PC-9 (cell line): Measurements from ENCODE around the gene PABPN1. TPM values are rescaled to one million over a fixed set of nuclear protein-coding genes. Genes with fewer than 3 reads are reported as not detected.

Source experiments
- BruUV-seq: library from RNA; stranded (reverse); fragments of 400-500 nt; replicated peaks from 2 replicates; lab custom pipeline; 2021; lab: Mats Ljungman, UMichigan
- CTCF ChIA-PET: fragments of 300-600 bp; sonication (Branson Sonifier 250); formaldehyde crosslinking; loops from one replicate; lab custom pipeline; 2022; ENCODE audit warnings: antibody characterized with exemption; lab: Charles Lee
- POLR2A ChIA-PET: fragments of 300-600 bp; sonication (Branson Sonifier 250); formaldehyde crosslinking; loops from one replicate; lab custom pipeline; 2022; ENCODE audit warnings: antibody characterized with exemption; ENCODE audit not compliant: unreplicated experiment; lab: Charles Lee
- DNase-seq, 2 experiments: peaks; one replicate each; pipeline versions ENCODE4 v3.0.0 to v3.0.0-alpha.2; 2015 to 2022; ENCODE audit warnings: mixed read lengths in 1 of 2
- H2AFZ ChIP-seq: fragments of 200-600 bp; sonication (generic); 2 replicates; pipeline ENCODE4 v1.8.1; 2017; ENCODE audit warnings: antibody characterized with exemption
- H3F3A ChIP-seq: fragments of 200-600 bp; sonication (generic); 2 replicates; pipeline ENCODE4 v1.8.1; 2017; ENCODE audit warnings: antibody characterized with exemption, mild to moderate bottlenecking, low read depth; ENCODE audit not compliant: insufficient read depth
- H3K27ac ChIP-seq: fragments of 200-600 bp; sonication (generic); 2 replicates; pipeline ENCODE4 v1.6.1; 2016; ENCODE audit warnings: mixed run types
- H3K27me3 ChIP-seq: fragments of 200-600 bp; sonication (generic); 2 replicates; pipeline ENCODE4 v1.6.1; 2016; ENCODE audit warnings: low read depth, mixed run types; ENCODE audit not compliant: insufficient read depth
- H3K36me3 ChIP-seq: fragments of 200-600 bp; sonication (generic); 2 replicates; pipeline ENCODE4 v1.6.1; 2016; ENCODE audit warnings: low read depth, mixed run types
- H3K4me1 ChIP-seq: fragments of 200-600 bp; sonication (generic); replicated peaks from 2 replicates; pipeline ENCODE4 v1.6.1; 2016; ENCODE audit warnings: mixed run types; ENCODE audit not compliant: insufficient read depth
- H3K4me2 ChIP-seq: fragments of 200-600 bp; sonication (generic); 2 replicates; pipeline ENCODE4 v1.6.1; 2017; ENCODE audit warnings: mixed run types
- H3K4me3 ChIP-seq: fragments of 200-600 bp; sonication (generic); 2 replicates; pipeline ENCODE4 v1.6.1; 2016; ENCODE audit warnings: mixed run types
- H3K79me2 ChIP-seq: fragments of 200-600 bp; sonication (generic); 2 replicates; pipeline ENCODE4 v1.6.1; 2017; ENCODE audit warnings: low read depth, mixed run types
- H3K9me2 ChIP-seq: fragments of 200-600 bp; sonication (generic); 2 replicates; pipeline ENCODE4 v1.8.1; 2017; ENCODE audit warnings: mild to moderate bottlenecking; ENCODE audit not compliant: insufficient read depth
- H3K9me3 ChIP-seq: fragments of 200-600 bp; sonication (generic); 2 replicates; pipeline ENCODE4 v1.8.1; 2016; ENCODE audit warnings: low read depth; ENCODE audit not compliant: insufficient read depth
- H4K20me1 ChIP-seq: fragments of 200-600 bp; sonication (generic); 2 replicates; pipeline ENCODE4 v1.8.1; 2017; ENCODE audit not compliant: insufficient read depth
- CTCF ChIP-seq: fragments of 200-600 bp; sonication (generic); conservative IDR thresholded peaks from 2 replicates; pipeline ENCODE4 v1.6.1; 2017; ENCODE audit warnings: mixed run types, antibody characterized with exemption, mild to moderate bottlenecking, moderate library complexity
- EZH2 ChIP-seq: fragments of 200-600 bp; sonication (generic); IDR thresholded peaks from 2 replicates; pipeline ENCODE4 v1.8.0; 2017; ENCODE audit warnings: antibody characterized with exemption, low read depth
- intact Hi-C: fragments of 100-400 bp; cut with micrococcal nuclease; formaldehyde crosslinking; loops from one replicate; pipeline ENCODE4 v1.10.0; 2022; ENCODE audit not compliant: unreplicated experiment
- total RNA-seq: library from RNA; stranded (reverse); gene quantifications from 2 replicates; pipeline ENCODE4 v1.2.3, GENCODE V29; 2021

Gene PABPN1
- total RNA-seq, 1 experiment from 2014 or later, result 142 TPM

- H2AFZ ChIP-seq, result no peak overlapping the region; the same call in 1 of the 2 replicates
- CTCF ChIA-PET, result no interaction called here
- POLR2A ChIA-PET, result interaction anchor here (0.6 to 1.0 kb wide), 5 partner anchors 14 to 147 kb away, joined by 4 to 9 read pairs (median 7); no protein-coding TSS in a partner anchor
- no peaks in the 10 kb centered on the region for H4K20me1 ChIP-seq
- intact Hi-C loops, result loop anchor here (10.0 kb wide), 1 partner anchor 232 kb away; no protein-coding TSS in a partner anchor
- H3K9me3 ChIP-seq, result no peaks in the 10 kb centered on the region
- H3K9me2 ChIP-seq, result no peaks in the 10 kb centered on the region
- peak overlapping the region; percentile 84 for H3K4me3 ChIP-seq
- peaks cover 20% of the 10 kb centered on the region for H3K4me1 ChIP-seq
- DNase-seq, result no peak
- H3K36me3 ChIP-seq, result no peaks in the 10 kb centered on the region
- H3K79me2 ChIP-seq, result peaks cover 32% of the 10 kb centered on the region
- no TSS peak for BruUV-seq
- H3K4me2 ChIP-seq, result peak overlapping the region; percentile 96
- TF ChIP-seq CTCF, result no peak
- no peaks in the 10 kb centered on the region for H3K27me3 ChIP-seq
- peaks cover 13% of the 10 kb centered on the region; the same call in 1 of the 2 replicates for H3F3A ChIP-seq
- 0 out of 2 replicates have a peak overlapping the region, but pooled peaks have one; percentile 36 for H3K27ac ChIP-seq
These were observed 14.1 kb upstream of the PABPN1 start for GRCh38 chr14:23307146-23307530.

- ChIA-PET CTCF (no interaction called here), POLR2A (interaction anchor here (0.6 kb wide), 1 partner anchor 14 kb away, joined by 4 read pairs; no protein-coding TSS in a partner anchor)
- TF ChIP-seq CTCF (no peak), EZH2 (no peak)
- H3K36me3 ChIP-seq, result no peaks in the 10 kb centered on the region
- no peaks in the 10 kb centered on the region for H3K9me3 ChIP-seq
- peak overlapping the region; percentile 84; the same call in 1 of the 2 replicates for H3K4me3 ChIP-seq
- H3K4me2 ChIP-seq, result peak overlapping the region; percentile 96
- H3K4me1 ChIP-seq, result peaks cover 20% of the 10 kb centered on the region
- no peaks in the 10 kb centered on the region for H3K27me3 ChIP-seq
- no TSS peak for BruUV-seq
- H3K27ac ChIP-seq, result no peak overlapping the region
- H3K79me2 ChIP-seq, result peaks cover 32% of the 10 kb centered on the region
- DNase-seq, result no peak
- intact Hi-C loops, result loop anchor here (10.0 kb wide), 1 partner anchor 233 kb away; no protein-coding TSS in a partner anchor
- H2AFZ ChIP-seq, result no peak overlapping the region
- peaks cover 9% of the 10 kb centered on the region; the same call in 1 of the 2 replicates for H3F3A ChIP-seq
- no peaks in the 10 kb centered on the region for H3K9me2 ChIP-seq
- H4K20me1 ChIP-seq, result no peaks in the 10 kb centered on the region
These were observed 13.3 kb upstream of the PABPN1 start for GRCh38 chr14:23307687-23308644.

- no TSS peak for BruUV-seq
- H2AFZ ChIP-seq, result no peak overlapping the region
- H3K9me2 ChIP-seq, result no peaks in the 10 kb centered on the region
- no peaks in the 10 kb centered on the region for H3K27me3 ChIP-seq
- ChIA-PET CTCF (no interaction called here), POLR2A (no interaction called here)
- peaks cover 32% of the 10 kb centered on the region for H3K79me2 ChIP-seq
- no peak overlapping the region for H3K27ac ChIP-seq
- H4K20me1 ChIP-seq, result no peaks in the 10 kb centered on the region
- no peak overlapping the region for H3K4me3 ChIP-seq
- TF ChIP-seq CTCF, result no peak
- TF ChIP-seq EZH2, result no peak
- no peak for DNase-seq
- H3K4me2 ChIP-seq, result no peak overlapping the region
- intact Hi-C loops, result loop anchor here (10.0 kb wide), 1 partner anchor 234 kb away; no protein-coding TSS in a partner anchor
- H3K36me3 ChIP-seq, result no peaks in the 10 kb centered on the region
- peaks cover 9% of the 10 kb centered on the region; the same call in 1 of the 2 replicates for H3F3A ChIP-seq
- H3K4me1 ChIP-seq, result peaks cover 20% of the 10 kb centered on the region
- H3K9me3 ChIP-seq, result no peaks in the 10 kb centered on the region
These were observed 12.4 kb upstream of the PABPN1 start for GRCh38 chr14:23308721-23309445.
